ENCODE data around the gene MT2A. TPM values are rescaled to one million over a fixed set of nuclear protein-coding genes. Genes with fewer than 3 reads are reported as not detected.

MT2A gene
- total RNA-seq, 4 donors from 2014 or later: 27.0 to 528 (median 116) TPM

- intact Hi-C loops (cut with DNase I): no loop called here
Measured at GRCh38 chr16:56593573-56594291, 14.7 kb upstream of the MT2A start.

DNA sequence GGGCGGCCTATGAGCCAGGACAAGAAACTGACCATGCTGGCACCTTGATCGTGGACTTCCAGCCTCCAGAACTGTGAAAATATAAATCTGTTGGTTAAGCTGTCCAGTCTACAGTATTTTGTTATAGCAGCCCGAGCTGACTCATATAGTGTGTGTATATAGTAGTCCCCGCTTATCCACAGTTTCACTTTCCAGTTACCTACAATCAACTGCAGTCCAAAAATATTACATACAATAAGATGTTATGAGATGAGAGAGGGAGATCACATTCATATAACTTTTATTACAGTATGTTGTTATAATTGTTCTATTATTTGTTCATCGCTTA is 14.1 kb upstream of the MT2A start:
- Histone ChIP-seq H3K36me3 (no peaks in the 10 kb centered on the region), H3K9me3 (no peaks in the 10 kb centered on the region), H3K27ac (replicated peaks in 1 of 4) (no peak overlapping the region), H3K27me3 (peaks cover 2 to 18% (median 8%) of the 10 kb centered on the region in 4 donors), H3K4me3 (no peak overlapping the region), H3K4me1 (peaks cover 5 to 8% (median 7%) of the 10 kb centered on the region in 4 donors)
- TF ChIP-seq, protein P1, sequence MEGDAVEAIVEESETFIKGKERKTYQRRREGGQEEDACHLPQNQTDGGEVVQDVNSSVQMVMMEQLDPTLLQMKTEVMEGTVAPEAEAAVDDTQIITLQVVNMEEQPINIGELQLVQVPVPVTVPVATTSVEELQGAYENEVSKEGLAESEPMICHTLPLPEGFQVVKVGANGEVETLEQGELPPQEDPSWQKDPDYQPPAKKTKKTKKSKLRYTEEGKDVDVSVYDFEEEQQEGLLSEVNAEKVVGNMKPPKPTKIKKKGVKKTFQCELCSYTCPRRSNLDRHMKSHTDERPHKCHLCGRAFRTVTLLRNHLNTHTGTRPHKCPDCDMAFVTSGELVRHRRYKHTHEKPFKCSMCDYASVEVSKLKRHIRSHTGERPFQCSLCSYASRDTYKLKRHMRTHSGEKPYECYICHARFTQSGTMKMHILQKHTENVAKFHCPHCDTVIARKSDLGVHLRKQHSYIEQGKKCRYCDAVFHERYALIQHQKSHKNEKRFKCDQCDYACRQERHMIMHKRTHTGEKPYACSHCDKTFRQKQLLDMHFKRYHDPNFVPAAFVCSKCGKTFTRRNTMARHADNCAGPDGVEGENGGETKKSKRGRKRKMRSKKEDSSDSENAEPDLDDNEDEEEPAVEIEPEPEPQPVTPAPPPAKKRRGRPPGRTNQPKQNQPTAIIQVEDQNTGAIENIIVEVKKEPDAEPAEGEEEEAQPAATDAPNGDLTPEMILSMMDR (IDR thresholded peaks at IDR 0.05): no peak
- no peak for TF ChIP-seq POLR2AphosphoS5 (IDR thresholded peaks at IDR 0.05)
- TF ChIP-seq EP300 (IDR thresholded peaks at IDR 0.05): no peak
- TF ChIP-seq POLR2A (IDR thresholded peaks at IDR 0.05; ENCODE audit: low read depth): no peak
- 82% methylated on average over 5 of the region's 5 CpGs for WGBS
- DNase-seq (ENCODE audit: extremely low spot score): no peak
- intact Hi-C loops (cut with DNase I): no loop called here

More at GRCh38 chr16:56593573-56594291, 14.7 kb upstream of the MT2A start:
- Histone ChIP-seq H3K36me3 (no peaks in the 10 kb centered on the region), H3K4me1 (peaks cover 5 to 13% (median 12%) of the 10 kb centered on the region in 4 donors), H3K9me3 (no peaks in the 10 kb centered on the region), H3K4me3 (no peak overlapping the region), H3K27ac (replicated peaks in 1 of 4) (no peak overlapping the region), H3K27me3 (peaks cover 8 to 23% (median 12%) of the 10 kb centered on the region in 4 donors)
- TF ChIP-seq EP300 (IDR thresholded peaks at IDR 0.05) (no peak), POLR2AphosphoS5 (IDR thresholded peaks at IDR 0.05) (no peak), POLR2A (IDR thresholded peaks at IDR 0.05; ENCODE audit: low read depth) (no peak)
- TF ChIP-seq, protein P1 (IDR thresholded peaks at IDR 0.05): no peak
- 77% methylated on average over 6 of the region's 6 CpGs for WGBS
- DNase-seq (ENCODE audit: extremely low spot score): no peak

GRCh38 chr16:56600398-56600999 is 7.9 kb upstream of the MT2A start:
- no peak overlapping the region for H3K27ac ChIP-seq (replicated peaks in 1 of 4)
- no peaks in the 10 kb centered on the region for H3K36me3 ChIP-seq
- H3K9me3 ChIP-seq: no peaks in the 10 kb centered on the region
- H3K4me3 ChIP-seq: no peak overlapping the region
- no peak for TF ChIP-seq POLR2AphosphoS5 (IDR thresholded peaks at IDR 0.05)
- TF ChIP-seq, protein P1 (IDR thresholded peaks at IDR 0.05): peak; percentile 54 to 69 (median 57)
- 34% methylated on average over 7 of the region's 8 CpGs for WGBS
- intact Hi-C loops (cut with DNase I): loop anchor here (5.0 kb wide), 1 partner anchor 83 kb away; no protein-coding TSS in a partner anchor
- peaks cover 0 to 3% (median under 1%) of the 10 kb centered on the region in 4 donors for H3K4me1 ChIP-seq
- DNase-seq (ENCODE audit: extremely low spot score): no peak
- no peaks in the 10 kb centered on the region for H3K27me3 ChIP-seq

DNA sequence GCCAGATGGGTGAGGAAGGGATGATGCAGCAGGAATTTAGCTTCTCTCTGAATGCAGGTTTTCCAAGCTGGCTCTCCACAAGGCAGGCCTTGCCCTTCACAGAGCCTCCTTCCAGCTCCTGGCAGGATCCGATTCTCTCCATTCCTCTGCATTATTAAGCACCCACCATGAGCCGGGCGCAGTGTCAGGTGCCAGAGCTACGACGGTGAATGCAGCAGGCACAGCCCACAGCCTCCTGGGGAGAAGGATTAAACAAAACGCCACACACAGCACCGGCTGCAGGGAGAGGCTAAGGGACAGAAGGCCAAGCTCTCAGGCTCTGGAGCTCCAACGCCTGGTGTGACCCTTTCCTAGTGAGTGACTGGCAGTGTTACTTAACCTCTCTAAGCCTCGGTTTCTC is 7.1 kb upstream of the MT2A start:
- whole genome bisulfite sequencing: 59% methylated on average over 8 of the region's 9 CpGs
- H3K9me3 ChIP-seq: no peaks in the 10 kb centered on the region
- H3K4me3 ChIP-seq: no peak overlapping the region
- no peaks in the 10 kb centered on the region for H3K27me3 ChIP-seq
- H3K4me1 ChIP-seq: peaks cover 6 to 12% (median 8%) of the 10 kb centered on the region in 4 donors
- TF ChIP-seq POLR2AphosphoS5 (IDR thresholded peaks at IDR 0.05) (no peak), POLR2A (IDR thresholded peaks at IDR 0.05; ENCODE audit: low read depth) (no peak), EP300 (IDR thresholded peaks at IDR 0.05) (no peak)
- TF ChIP-seq, protein P1 (IDR thresholded peaks at IDR 0.05): no peak
- no peaks in the 10 kb centered on the region for H3K36me3 ChIP-seq
- H3K27ac ChIP-seq (replicated peaks in 1 of 4): no peak overlapping the region
- DNase-seq (ENCODE audit: extremely low spot score): no peak
- intact Hi-C loops (cut with DNase I): loop anchor here (5.0 kb wide), 1 partner anchor 84 kb away; no protein-coding TSS in a partner anchor
